NCI-H1436 treated with DMSO at 0.1 percent for 48 hours (cell line): Measurements from ENCODE around the gene MCU.
"Not testable (repeated sequence)": the region's sequence is repeated elsewhere in the genome, so short reads cannot be mapped to it uniquely, and the experiment has no call there.

Experiments
- DNase-seq: peaks from one replicate; lab custom pipeline; 2025; lab: John Stamatoyannopoulos, UW

Gene MCU

GRCh38 chr10:72687035-72687434 lies 4.9 kb upstream of the MCU start:
- no peak for DNase-seq

GRCh38 chr10:72688208-72688651 lies 3.7 kb upstream of the MCU start:
- no peak for DNase-seq

GRCh38 chr10:72689660-72690059 lies 2.3 kb upstream of the MCU start:
- no peak for DNase-seq

GRCh38 chr10:72690071-72690755 lies 1.7 kb upstream of the MCU start:
- DNase-seq = no peak

- DNase-seq = no peak
Measured at GRCh38 chr10:72691470-72691862, 477 bp upstream of the MCU start.

GRCh38 chr10:72692744-72692993 lies 726 bp downstream of the MCU start:
- DNase-seq = no peak

- no peak for DNase-seq
Measured at GRCh38 chr10:72692994-72693781, 1.2 kb downstream of the MCU start.

GRCh38 chr10:72694476-72695369 lies 2.8 kb downstream of the MCU start:
- no peak for DNase-seq

- DNase-seq = no peak
Measured at GRCh38 chr10:72695496-72695895, 3.6 kb downstream of the MCU start.

- no peak for DNase-seq
Measured at GRCh38 chr10:72697716-72698115, 5.8 kb downstream of the MCU start.

- DNase-seq = not testable (repeated sequence)
Measured at GRCh38 chr10:72702465-72702864, 10.5 kb downstream of the MCU start.

GRCh38 chr10:72702868-72703581 lies 11.1 kb downstream of the MCU start:
- DNase-seq = no peak

GRCh38 chr10:72704117-72704516 lies 12.2 kb downstream of the MCU start:
- no peak for DNase-seq

GRCh38 chr10:72709041-72709440 lies 17.1 kb downstream of the MCU start:
- DNase-seq = no peak

- no peak for DNase-seq
Measured at GRCh38 chr10:72712136-72712535, 20.2 kb downstream of the MCU start.

- DNase-seq = no peak
Measured at GRCh38 chr10:72719941-72720592, 28.1 kb downstream of the MCU start.

- DNase-seq = no peak
Measured at GRCh38 chr10:72720814-72721660, 29.1 kb downstream of the MCU start.

GRCh38 chr10:72727130-72727529 lies 35.2 kb downstream of the MCU start:
- no peak for DNase-seq

GRCh38 chr10:72728462-72728861 lies 36.5 kb downstream of the MCU start:
- DNase-seq = no peak

GRCh38 chr10:72729528-72729927 lies 37.6 kb downstream of the MCU start:
- no peak for DNase-seq

- no peak for DNase-seq
Measured at GRCh38 chr10:72730479-72730878, 38.5 kb downstream of the MCU start.
